Endothelial cell (in vitro differentiated cells): Measurements from ENCODE around the gene CRIP1. TPM values are rescaled to one million over a fixed set of nuclear protein-coding genes. Genes with fewer than 3 reads are reported as not detected.

Source experiments
- DNase-seq: peaks from one replicate; pipeline ENCODE4 v3.0.0; 2021; ENCODE audit warnings: low spot score
- H3K27ac Mint-ChIP-seq: one replicate; pipeline ENCODE4 v1.8.0; 2021; ENCODE audit warnings: mixed read lengths, inconsistent platforms; ENCODE audit not compliant: unreplicated experiment
- H3K27me3 Mint-ChIP-seq: one replicate; pipeline ENCODE4 v1.8.0; 2021; ENCODE audit warnings: mild to moderate bottlenecking, moderate library complexity, mixed read lengths, inconsistent platforms; ENCODE audit not compliant: unreplicated experiment
- H3K36me3 Mint-ChIP-seq: one replicate; pipeline ENCODE4 v1.8.0; 2021; ENCODE audit warnings: mild to moderate bottlenecking, low read depth, mixed read lengths, inconsistent platforms; ENCODE audit not compliant: unreplicated experiment
- H3K4me1 Mint-ChIP-seq: one replicate; pipeline ENCODE4 v1.8.0; 2021; ENCODE audit warnings: mild to moderate bottlenecking, mixed read lengths, inconsistent platforms; ENCODE audit not compliant: unreplicated experiment
- H3K4me3 Mint-ChIP-seq: one replicate; pipeline ENCODE4 v1.8.0; 2021; ENCODE audit warnings: mild to moderate bottlenecking, mixed read lengths, inconsistent platforms; ENCODE audit not compliant: unreplicated experiment
- H3K9me3 Mint-ChIP-seq: one replicate; pipeline ENCODE4 v1.8.0; 2021; ENCODE audit warnings: mixed read lengths, inconsistent platforms; ENCODE audit not compliant: unreplicated experiment
- CTCF ChIP-seq: fragments of 200-600 bp; sonication (generic); IDR thresholded peaks from one replicate; pipeline ENCODE4 v1.5.0; 2021; ENCODE audit warnings: antibody characterized with exemption; ENCODE audit not compliant: unreplicated experiment
- total RNA-seq: library from RNA; stranded (reverse); fragmentation: NEBNext Ultra II Directional; extraction: Animal tissue kit (Norgen Biotek cat#: 25700); gene quantifications from one replicate; pipeline ENCODE4 v1.2.1, GENCODE V29; 2021; ENCODE audit not compliant: unreplicated experiment

The CRIP1 gene
- total RNA-seq, 1 donor from 2014 or later, result 2.5 TPM

DNA sequence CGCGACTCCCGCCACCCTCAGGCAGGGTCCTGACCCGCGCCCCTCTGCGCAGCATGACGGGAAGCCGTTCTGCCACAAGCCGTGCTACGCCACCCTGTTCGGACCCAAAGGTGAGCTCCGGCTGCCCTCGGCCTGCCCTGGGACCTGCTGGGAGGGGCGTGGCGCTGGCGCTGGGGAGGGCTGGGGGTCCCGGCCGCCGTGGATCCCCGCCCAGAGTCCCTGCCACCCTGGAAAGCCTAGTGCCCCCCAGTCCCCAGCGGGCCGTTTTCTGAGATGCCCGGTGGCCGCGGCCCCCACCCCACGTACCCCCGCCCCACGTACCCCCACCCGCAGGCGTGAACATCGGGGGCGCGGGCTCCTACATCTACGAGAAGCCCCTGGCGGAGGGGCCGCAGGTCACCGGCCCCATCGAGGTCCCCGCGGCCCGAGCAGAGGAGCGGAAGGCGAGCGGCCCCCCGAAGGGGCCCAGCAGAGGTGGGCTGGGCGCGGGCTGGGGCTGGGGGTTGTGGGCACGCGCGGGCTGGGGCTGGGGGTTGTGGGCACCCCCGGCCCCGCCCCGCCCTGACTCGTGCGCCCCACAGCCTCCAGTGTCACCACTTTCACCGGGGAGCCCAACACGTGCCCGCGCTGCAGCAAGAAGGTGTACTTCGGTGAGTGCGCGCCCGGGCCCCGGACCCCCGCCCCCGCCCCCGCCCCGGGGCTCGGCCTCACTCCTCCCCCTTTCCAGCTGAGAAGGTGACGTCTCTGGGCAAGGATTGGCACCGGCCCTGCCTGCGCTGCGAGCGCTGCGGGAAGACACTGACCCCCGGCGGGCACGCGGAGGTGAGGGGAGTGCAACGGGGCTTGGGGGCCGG is 8.1 kb upstream of the CRIP1 start:
- DNase-seq, result no peak
- H3K27ac Mint-ChIP-seq, result no peak overlapping the region
- H3K4me1 Mint-ChIP-seq, result peaks cover 17% of the 10 kb centered on the region
- peaks cover 3% of the 10 kb centered on the region for H3K36me3 Mint-ChIP-seq
- H3K4me3 Mint-ChIP-seq, result no peak overlapping the region
- no peak for TF ChIP-seq CTCF
- peaks cover 34% of the 10 kb centered on the region for H3K27me3 Mint-ChIP-seq
- H3K9me3 Mint-ChIP-seq, result no peaks in the 10 kb centered on the region

- no peaks in the 10 kb centered on the region for H3K9me3 Mint-ChIP-seq
- peak overlapping the region; percentile 47 for H3K4me3 Mint-ChIP-seq
- DNase-seq, result no peak
- no peak overlapping the region for H3K27ac Mint-ChIP-seq
- H3K27me3 Mint-ChIP-seq, result peaks cover 38% of the 10 kb centered on the region
- no peak for TF ChIP-seq CTCF
- peaks cover 21% of the 10 kb centered on the region for H3K4me1 Mint-ChIP-seq
- H3K36me3 Mint-ChIP-seq, result peaks cover 7% of the 10 kb centered on the region
These were observed 7.1 kb upstream of the CRIP1 start for GRCh38 chr14:105479431-105480158.

GRCh38 chr14:105480199-105480746 is 6.4 kb upstream of the CRIP1 start:
- no peak for DNase-seq
- H3K4me1 Mint-ChIP-seq, result peaks cover 22% of the 10 kb centered on the region
- H3K27ac Mint-ChIP-seq, result peak overlapping the region; percentile 91
- peaks cover 7% of the 10 kb centered on the region for H3K36me3 Mint-ChIP-seq
- H3K9me3 Mint-ChIP-seq, result no peaks in the 10 kb centered on the region
- no peak for TF ChIP-seq CTCF
- no peak overlapping the region for H3K4me3 Mint-ChIP-seq
- peaks cover 39% of the 10 kb centered on the region for H3K27me3 Mint-ChIP-seq

- peaks cover 22% of the 10 kb centered on the region for H3K4me1 Mint-ChIP-seq
- peaks cover 41% of the 10 kb centered on the region for H3K27me3 Mint-ChIP-seq
- no peaks in the 10 kb centered on the region for H3K9me3 Mint-ChIP-seq
- peak; percentile 99 for DNase-seq
- H3K4me3 Mint-ChIP-seq, result no peak overlapping the region
- H3K36me3 Mint-ChIP-seq, result peaks cover 7% of the 10 kb centered on the region
- peak overlapping the region; percentile 91 for H3K27ac Mint-ChIP-seq
- TF ChIP-seq CTCF, result peak; percentile 97
These were observed 5.6 kb upstream of the CRIP1 start for GRCh38 chr14:105480807-105481801.
